K562 (cell line): ENCODE results near the gene WNT3. TPM values are rescaled to one million over a fixed set of nuclear protein-coding genes. Genes with fewer than 3 reads are reported as not detected.

Source experiments
- ATAC-seq: fragments of 200-7000 bp; cut with Tn5 transposase; 3 replicates; pipeline ENCODE4 v1.9.1; 2020; ENCODE audit warnings: moderate library complexity
- BruUV-seq: library from RNA; stranded (reverse); fragments of 400-500 nt; replicated peaks from 2 replicates; lab custom pipeline; 2021; lab: Mats Ljungman, UMichigan
- CTCF ChIA-PET: fragments of 300-600 bp; formaldehyde crosslinking; extraction: SDS; loops from one replicate; lab custom pipeline; 2021; ENCODE audit warnings: low intra/inter-chr PET ratio; lab: Yijun Ruan, JAX
- POLR2A ChIA-PET: fragments of 300-600, 350-650 bp; sonication (Branson Sonifier 250); formaldehyde crosslinking; extraction: SDS; loops from one replicate; lab custom pipeline; 2021; ENCODE audit warnings: antibody characterized with exemption, inconsistent platforms; lab: Yijun Ruan, JAX
- DNase-seq, 4 experiments: peaks; one replicate each; pipeline versions ENCODE4 v3.0.0 to v3.0.0-alpha.2; 2011 to 2018; ENCODE audit warnings: low spot score in 3 of 4, mixed read lengths in 3 of 4; ENCODE audit errors: extremely low read depth in 1 of 4
- FAIRE-seq: peaks from 2 replicates; lab custom pipeline; 2011; peaks lifted over from hg19 to GRCh38; lab: Jason Lieb, UNC
- H2AFZ ChIP-seq: 2 replicates; pipeline ENCODE4 v1.6.0; 2011; ENCODE audit warnings: low read depth, low read length, control low read depth, inconsistent platforms
- H3K27ac ChIP-seq: fragments of 200-600 bp; 3 replicates; pipeline ENCODE4 v1.8.0; 2011; ENCODE audit warnings: low read depth, mild to moderate bottlenecking, control low read depth, inconsistent platforms, low read length, moderate library complexity, mixed read lengths; ENCODE audit errors: extremely low read depth
- H3K27me3 ChIP-seq, 2 experiments: fragments of 300-600 bp in 1 of 2; 2 replicates in 1 of 2; 3 replicates in 1 of 2; pipeline versions ENCODE4 v1.6.0 to v1.8.0; 2011; ENCODE audit warnings: inconsistent platforms in 2 of 2, low read length in 2 of 2, mild to moderate bottlenecking in 1 of 2, mixed read lengths in 1 of 2, moderate library complexity in 1 of 2; ENCODE audit not compliant: control insufficient read depth in 2 of 2, insufficient read depth in 2 of 2
- H3K36me3 ChIP-seq: fragments of 300-600 bp; 3 replicates; pipeline ENCODE4 v1.8.0; 2011; ENCODE audit warnings: mild to moderate bottlenecking, low read length, inconsistent platforms; ENCODE audit not compliant: control insufficient read depth, insufficient read depth
- H3K4me1 ChIP-seq, 2 experiments: fragments of 200-600 bp in 1 of 2; replicated peaks in 1 of 2; 2 replicates in 1 of 2; 3 replicates in 1 of 2; pipeline versions ENCODE4 v1.5.1 to v1.8.0; 2011; ENCODE audit warnings: inconsistent platforms in 2 of 2, low read length in 2 of 2, mild to moderate bottlenecking in 1 of 2, mixed read lengths in 1 of 2, moderate library complexity in 1 of 2; ENCODE audit not compliant: control insufficient read depth in 2 of 2, insufficient read depth in 2 of 2
- H3K4me2 ChIP-seq: 2 replicates; pipeline ENCODE4 v1.6.1; 2011; ENCODE audit warnings: low read length, control low read depth, inconsistent platforms, mixed read lengths; ENCODE audit not compliant: insufficient read depth
- H3K4me3 ChIP-seq: fragments of 200-600 bp; sonication (generic), shearing (Covaris generic); 2 replicates; pipeline ENCODE4 v1.5.1; 2016; ENCODE audit warnings: control low read depth, inconsistent platforms
- H3K79me2 ChIP-seq: fragments of 200-600 bp; 3 replicates; pipeline ENCODE4 v1.8.0; 2011; ENCODE audit warnings: low read length, inconsistent platforms; ENCODE audit not compliant: control insufficient read depth, insufficient read depth
- H3K9ac ChIP-seq, 2 experiments: 2 replicates each; pipeline versions ENCODE4 v1.6.0 to v1.6.1; 2011; ENCODE audit warnings: low read depth in 2 of 2, low read length in 2 of 2, control low read depth in 1 of 2, inconsistent platforms in 1 of 2, mild to moderate bottlenecking in 1 of 2, mixed read lengths in 1 of 2; ENCODE audit not compliant: insufficient read depth in 1 of 2
- H3K9me1 ChIP-seq: one replicate; pipeline ENCODE4 v1.6.0; 2011; ENCODE audit warnings: inconsistent platforms, mild to moderate bottlenecking, low read length, moderate library complexity; ENCODE audit not compliant: control insufficient read depth, insufficient read depth
- H3K9me3 ChIP-seq: replicated peaks from 2 replicates; pipeline ENCODE4 v1.5.1; 2011; ENCODE audit warnings: low read depth, low read length, inconsistent platforms; ENCODE audit not compliant: control insufficient read depth, insufficient read depth
- H4K20me1 ChIP-seq: replicated peaks from 2 replicates; pipeline ENCODE4 v1.6.1; 2011; ENCODE audit warnings: low read length, inconsistent platforms, mixed read lengths; ENCODE audit not compliant: control insufficient read depth, insufficient read depth
- ATF1 ChIP-seq, 2 experiments: fragments of 450-650 bp in 1 of 2; IDR thresholded peaks; 2 replicates each; pipeline ENCODE4 v1.6.1; 2016; ENCODE audit warnings: missing compliant biosample characterization in 1 of 2, missing genetic modification characterization in 1 of 2
- E2F3 ChIP-seq: fragments of 250-450 bp; sonication (Bioruptor Pico); IDR thresholded peaks from 2 replicates; pipeline ENCODE4 v1.4.0; 2020; ENCODE audit warnings: mild to moderate bottlenecking
- HMG20B ChIP-seq: fragments of 250-450 bp; sonication (Bioruptor Pico); IDR thresholded peaks from 2 replicates; pipeline ENCODE4 v1.5.0; 2021; ENCODE audit warnings: mild to moderate bottlenecking
- LEF1 ChIP-seq: fragments of 450-650 bp; IDR thresholded peaks from 2 replicates; pipeline ENCODE4 v1.6.1; 2016; ENCODE audit warnings: mild to moderate bottlenecking
- NCOR1 ChIP-seq: fragments of 450-650 bp; IDR thresholded peaks from 2 replicates; pipeline ENCODE4 v1.6.1; 2016; ENCODE audit warnings: mild to moderate bottlenecking, moderate library complexity
- PCBP1 ChIP-seq: fragments of 200-400 bp; formaldehyde crosslinking; IDR thresholded peaks from 2 replicates; pipeline ENCODE4 v1.6.1; 2018; ENCODE audit warnings: mild to moderate bottlenecking, low read depth, low read length; ENCODE audit not compliant: poor library complexity, severe bottlenecking
- PPARD ChIP-seq: fragments of 250-450 bp; sonication (Bioruptor Pico); IDR thresholded peaks from 2 replicates; pipeline ENCODE4 v1.8.0; 2022; ENCODE audit warnings: inconsistent platforms, mild to moderate bottlenecking, moderate library complexity
- RBM34 ChIP-seq: fragments of 200-400 bp; formaldehyde crosslinking; IDR thresholded peaks from 2 replicates; pipeline ENCODE4 v1.6.1; 2018; ENCODE audit warnings: low read length, borderline replicate concordance; ENCODE audit not compliant: insufficient read depth
- ZBTB17 ChIP-seq: fragments of 450-650 bp; formaldehyde crosslinking; IDR thresholded peaks from 2 replicates; pipeline ENCODE4 v1.4.0; 2020; ENCODE audit warnings: mild to moderate bottlenecking
- ZC3H8 ChIP-seq: fragments of 450-650 bp; IDR thresholded peaks from 2 replicates; pipeline ENCODE4 v1.6.1; 2017
- ZNF3 ChIP-seq: fragments of 250-450 bp; sonication (Bioruptor Pico); IDR thresholded peaks from 2 replicates; pipeline ENCODE4 v1.5.0; 2021; ENCODE audit warnings: mild to moderate bottlenecking, moderate library complexity
- WGBS: fragments of 100-300 bp; shearing (Covaris generic); methylation state at CpG from one replicate; pipeline ENCODE4 v1.1.6; 2016; ENCODE audit warnings: low coverage, mixed read lengths; ENCODE audit not compliant: insufficient coverage; ENCODE audit errors: missing lambda C conversion rate; 5-methylcytosine and 5-hydroxymethylcytosine counted together
- in situ Hi-C: fragments of 300-500 bp; cut with MboI; formaldehyde crosslinking; loops from 4 replicates; pipeline ENCODE4 v1.15.0; 2018; ENCODE audit warnings: inconsistent platforms, mixed read lengths
- intact Hi-C: fragments of 100-400 bp; cut with micrococcal nuclease; formaldehyde crosslinking; loops from 2 replicates; pipeline ENCODE4 v1.14.2; 2022
- polyA plus RNA-seq, 8 experiments: library from polyadenylated mRNA; depleted of rRNA in 4 of 8; stranded (reverse) in 5 of 8; unstranded in 3 of 8; fragments of >200 nt; fragmentation: Nextera tagmentation in 2 of 8; fragmentation: Illumina TruSeq in 1 of 8; extraction: Ambion mirVana in 2 of 8; extraction: Trizol in 1 of 8; gene quantifications; 2 replicates each; pipeline versions ENCODE4 v1.2.1 to v1.2.3, GENCODE V29; 2011 to 2014; ENCODE audit warnings: inconsistent platforms in 1 of 8, missing spikeins in 1 of 8
- total RNA-seq, 7 experiments: library from RNA; depleted of rRNA in 6 of 7; stranded (reverse); fragments of >200 nt in 6 of 7; fragmentation: Illumina TruSeq in 2 of 7; extraction: Trizol in 2 of 7; gene quantifications; 2 replicates each; pipeline versions ENCODE4 v1.2.1 to v1.2.3, GENCODE V29; 2011 to 2021; ENCODE audit warnings: low replicate concordance in 1 of 7

Gene WNT3
- total and polyA plus RNA-seq, 9 of the 15 experiments (the other 6 are each of a cell fraction or from before 2014, with no cell fraction given): 1.5 to 6.1 (median 3.3) TPM

- H3K4me2 ChIP-seq: no peak overlapping the region
- FAIRE-seq (no peak), DNase-seq (no peak)
- in situ Hi-C loops: loop anchor here (25.0 kb wide), 1 partner anchor 326 kb away; no protein-coding TSS in a partner anchor
- H3K9me1 ChIP-seq: no peaks in the 10 kb centered on the region
- TF ChIP-seq LEF1 (no peak), ATF1 (CRISPR knock-in tag; IDR thresholded peaks at IDR 0.05) (no peak), ATF1 (tag; IDR thresholded peaks at IDR 0.05) (no peak), RBM34 (no peak), PCBP1 (no peak), ZBTB17 (CRISPR knock-in tag) (no peak), HMG20B (CRISPR knock-in tag) (no peak), ZNF3 (CRISPR knock-in tag) (no peak), E2F3 (CRISPR knock-in tag) (no peak), PPARD (CRISPR knock-in tag) (no peak), NCOR1 (no peak), ZC3H8 (no peak)
- TF ChIP-seq, all 486 proteins: peak for 0
- no peaks in the 10 kb centered on the region for H4K20me1 ChIP-seq
- no peaks in the 10 kb centered on the region for H3K27me3 ChIP-seq
- intact Hi-C loops: no loop called here
- ChIA-PET POLR2A (interaction anchor here (0.7 to 1.4 kb wide), 6 partner anchors 12 to 33 kb away, joined by 3 to 5 read pairs (median 3); no protein-coding TSS in a partner anchor), CTCF (no interaction called here)
- no peak overlapping the region for H3K9ac ChIP-seq
- H3K27ac ChIP-seq: no peak overlapping the region
- BruUV-seq: no TSS peak
- WGBS: 81% methylated on average over 3 of the region's 3 CpGs
- no peaks in the 10 kb centered on the region; the same call in 2 of the 3 replicates for H3K79me2 ChIP-seq
- peaks cover 3% of the 10 kb centered on the region; the same call in 2 of the 3 replicates for H3K36me3 ChIP-seq
- H3K4me3 ChIP-seq: no peak overlapping the region
- H3K4me1 ChIP-seq: peaks cover 23 to 28% of the 10 kb centered on the region in 2 experiments
- H3K9me3 ChIP-seq: no peaks in the 10 kb centered on the region
- no peak overlapping the region for H2AFZ ChIP-seq
- no peak for ATAC-seq
Measured at GRCh38 chr17:46763416-46763815, 55.1 kb downstream of the WNT3 start.
